ENCODE measurements around the gene CENPS.

- TF ChIP-seq CTCF (IDR thresholded peaks at IDR 0.05; ENCODE audit: low read depth, low read length) (no peak), POLR2A (IDR thresholded peaks at IDR 0.05; ENCODE audit: extremely low read depth, insufficient read length) (no peak), MAX (IDR thresholded peaks at IDR 0.05; ENCODE audit: low read depth, low read length) (no peak)
Measured at GRCh38 chr1:10449751-10450150, 19.5 kb downstream of the CENPS start, which contains the start of gene CORT.

Measured in NB4 (cell line).